ENCODE measurements around the gene NPIPB8. TPM values are rescaled to one million over a fixed set of nuclear protein-coding genes. Genes with fewer than 3 reads are reported as not detected.
A peak's percentile ranks its signal among the peaks of the same experiment; 100 is the strongest.
"Not testable (repeated sequence)": the region's sequence is repeated elsewhere in the genome, so short reads cannot be mapped to it uniquely, and the experiment has no call there.

Gene NPIPB8
- total RNA-seq, 1 donor from 2014 or later: 2.8 TPM

DNA sequence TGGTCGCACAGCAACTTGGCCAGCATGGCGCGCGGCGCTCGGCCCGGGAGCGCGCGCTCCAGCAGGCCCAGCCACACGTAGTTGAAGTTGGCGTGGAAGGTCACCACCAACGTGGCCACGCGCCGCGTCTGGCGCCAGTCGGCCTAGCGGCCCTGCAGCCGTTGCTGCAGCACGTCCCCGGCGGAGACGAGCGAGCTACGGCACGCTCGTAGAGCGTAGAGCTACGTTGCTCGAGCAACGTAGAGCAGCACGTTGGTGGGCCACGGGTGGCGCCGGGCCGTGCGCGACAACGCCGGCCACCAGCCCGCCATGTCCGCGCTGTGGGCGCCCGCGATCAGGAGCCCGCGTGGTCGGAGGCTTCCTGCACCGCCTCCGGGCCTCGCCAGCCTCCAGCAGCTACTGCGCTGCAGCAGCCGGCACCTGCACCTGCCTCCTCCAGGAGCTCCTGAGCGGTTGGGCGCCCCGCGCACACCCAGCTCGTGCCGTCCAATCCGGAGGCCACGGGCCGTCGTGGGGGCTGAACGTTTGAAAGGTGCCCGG, 14.6 kb upstream of the NPIPB8 start:
- intact Hi-C loops (cut with DNase I): no loop called here
- TF ChIP-seq, protein P1, sequence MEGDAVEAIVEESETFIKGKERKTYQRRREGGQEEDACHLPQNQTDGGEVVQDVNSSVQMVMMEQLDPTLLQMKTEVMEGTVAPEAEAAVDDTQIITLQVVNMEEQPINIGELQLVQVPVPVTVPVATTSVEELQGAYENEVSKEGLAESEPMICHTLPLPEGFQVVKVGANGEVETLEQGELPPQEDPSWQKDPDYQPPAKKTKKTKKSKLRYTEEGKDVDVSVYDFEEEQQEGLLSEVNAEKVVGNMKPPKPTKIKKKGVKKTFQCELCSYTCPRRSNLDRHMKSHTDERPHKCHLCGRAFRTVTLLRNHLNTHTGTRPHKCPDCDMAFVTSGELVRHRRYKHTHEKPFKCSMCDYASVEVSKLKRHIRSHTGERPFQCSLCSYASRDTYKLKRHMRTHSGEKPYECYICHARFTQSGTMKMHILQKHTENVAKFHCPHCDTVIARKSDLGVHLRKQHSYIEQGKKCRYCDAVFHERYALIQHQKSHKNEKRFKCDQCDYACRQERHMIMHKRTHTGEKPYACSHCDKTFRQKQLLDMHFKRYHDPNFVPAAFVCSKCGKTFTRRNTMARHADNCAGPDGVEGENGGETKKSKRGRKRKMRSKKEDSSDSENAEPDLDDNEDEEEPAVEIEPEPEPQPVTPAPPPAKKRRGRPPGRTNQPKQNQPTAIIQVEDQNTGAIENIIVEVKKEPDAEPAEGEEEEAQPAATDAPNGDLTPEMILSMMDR (IDR thresholded peaks at IDR 0.05): no peak
- peak; percentile 96 for ATAC-seq

DNA sequence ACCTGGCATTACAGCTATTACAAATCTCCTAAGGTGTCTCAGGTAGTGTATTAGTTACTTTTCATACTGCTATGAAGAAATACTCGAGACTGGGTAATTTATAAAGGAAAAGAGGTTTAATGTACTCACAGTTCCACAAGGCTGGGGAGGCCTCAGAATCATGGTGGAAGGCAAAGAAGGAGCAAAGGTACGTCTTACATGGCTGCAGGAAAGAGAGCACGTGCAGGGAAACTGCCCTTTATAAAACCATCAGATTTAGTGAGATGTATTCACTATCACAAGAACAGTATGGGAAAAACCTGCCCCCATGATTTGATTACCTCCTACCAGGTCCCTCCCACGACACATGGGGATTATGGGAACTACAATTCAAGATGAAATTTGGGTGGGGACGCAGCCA, 7.0 kb upstream of the NPIPB8 start:
- H3K9me3 ChIP-seq; H3K4me1 ChIP-seq; ATAC-seq; intact Hi-C loops (cut with DNase I); DNase-seq; H3K27me3 ChIP-seq; H3K27ac ChIP-seq; H3K4me3 ChIP-seq; H3K36me3 ChIP-seq: not testable (repeated sequence)

More for the DNA sequence above, 14.6 kb upstream of the NPIPB8 start:
- H3K27me3 ChIP-seq: no peaks in the 10 kb centered on the region
- H3K27ac ChIP-seq: peak overlapping the region; percentile 51
- peak; percentile 88 for DNase-seq
- H3K36me3 ChIP-seq: peaks cover 9% of the 10 kb centered on the region
- no peaks in the 10 kb centered on the region for H3K4me1 ChIP-seq
- H3K4me3 ChIP-seq: peak overlapping the region; percentile 60
- H3K9me3 ChIP-seq: no peaks in the 10 kb centered on the region

GRCh38 chr16:28636093-28636823, 1.6 kb upstream of the NPIPB8 start:
- H3K27ac ChIP-seq; H3K4me1 ChIP-seq; ATAC-seq; H3K27me3 ChIP-seq; intact Hi-C loops (cut with DNase I); H3K9me3 ChIP-seq; H3K36me3 ChIP-seq; H3K4me3 ChIP-seq; DNase-seq: not testable (repeated sequence)

DNA sequence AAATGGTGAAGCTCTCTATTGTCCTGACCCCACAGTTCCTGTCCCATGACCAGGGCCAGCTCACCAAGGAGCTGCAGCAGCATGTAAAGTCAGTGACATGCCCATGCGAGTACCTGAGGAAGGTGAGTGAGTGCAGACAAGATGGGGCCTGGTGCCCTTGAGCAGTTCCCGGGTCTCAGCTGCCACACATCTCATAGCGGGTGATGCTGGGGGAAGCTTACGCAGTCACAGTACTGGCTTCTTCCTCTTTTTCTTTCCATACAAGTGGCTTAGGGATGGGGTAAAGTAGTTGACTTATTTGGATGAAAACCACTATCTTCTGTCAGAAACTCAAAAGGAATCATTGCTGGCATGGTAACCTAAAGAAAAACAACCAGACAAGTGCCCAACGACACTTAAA, 494 bp downstream of the NPIPB8 start:
- H3K4me3 ChIP-seq; H3K27me3 ChIP-seq; H3K4me1 ChIP-seq; ATAC-seq; intact Hi-C loops (cut with DNase I); H3K36me3 ChIP-seq; H3K9me3 ChIP-seq; DNase-seq; H3K27ac ChIP-seq: not testable (repeated sequence)

DNA sequence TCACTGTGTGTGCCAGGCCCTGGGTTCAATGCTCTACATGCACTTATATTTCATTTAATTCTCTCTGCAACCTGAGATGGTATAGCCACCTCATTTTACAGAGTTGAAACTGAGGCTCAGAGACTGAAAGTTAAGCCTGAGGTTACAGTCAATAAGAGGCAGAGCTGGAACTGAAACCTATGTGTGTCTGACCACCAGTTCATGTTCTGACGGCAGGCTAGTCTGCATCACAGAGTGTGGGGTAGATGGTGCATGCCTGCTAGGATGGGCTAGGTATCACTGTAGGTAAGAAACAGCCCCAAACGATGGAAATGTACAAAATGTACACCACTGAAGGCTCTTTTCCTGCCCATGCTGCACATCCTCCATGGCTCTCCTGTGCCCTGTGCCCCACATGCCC, 2.1 kb downstream of the NPIPB8 start:
- H3K4me1 ChIP-seq; H3K4me3 ChIP-seq; ATAC-seq; DNase-seq; H3K27ac ChIP-seq; intact Hi-C loops (cut with DNase I); H3K36me3 ChIP-seq; H3K27me3 ChIP-seq; H3K9me3 ChIP-seq: not testable (repeated sequence)

- H3K9me3 ChIP-seq; H3K4me1 ChIP-seq; H3K27ac ChIP-seq; H3K4me3 ChIP-seq; H3K27me3 ChIP-seq; ATAC-seq; H3K36me3 ChIP-seq; intact Hi-C loops (cut with DNase I): not testable (repeated sequence)
- DNase-seq: peak; percentile 48
These were observed 28.4 kb downstream of the NPIPB8 start for GRCh38 chr16:28666264-28666663.

DNA sequence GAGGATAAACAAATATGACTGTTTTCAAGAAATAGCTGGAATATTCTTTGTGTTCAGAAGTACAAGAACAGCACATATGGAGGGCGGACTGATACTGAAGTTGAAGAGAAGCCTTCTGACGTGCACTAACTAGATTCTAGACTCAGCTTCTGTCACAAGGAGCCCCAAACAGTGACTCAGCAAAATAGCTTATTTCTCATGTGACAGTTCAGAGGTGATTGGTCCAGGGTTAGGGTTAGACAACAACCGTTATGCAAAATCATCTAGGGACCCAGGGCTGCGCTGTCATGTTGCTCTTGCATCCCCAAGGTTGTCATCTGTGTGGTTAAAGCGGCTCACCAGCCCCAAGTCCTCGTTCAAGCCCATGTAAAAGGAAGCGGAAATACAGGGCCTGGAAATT, 29.6 kb downstream of the NPIPB8 start:
- H3K36me3 ChIP-seq; H3K4me1 ChIP-seq; intact Hi-C loops (cut with DNase I); H3K4me3 ChIP-seq; DNase-seq; H3K27ac ChIP-seq; H3K9me3 ChIP-seq; H3K27me3 ChIP-seq: not testable (repeated sequence)
- peak; percentile 36 for ATAC-seq

DNA sequence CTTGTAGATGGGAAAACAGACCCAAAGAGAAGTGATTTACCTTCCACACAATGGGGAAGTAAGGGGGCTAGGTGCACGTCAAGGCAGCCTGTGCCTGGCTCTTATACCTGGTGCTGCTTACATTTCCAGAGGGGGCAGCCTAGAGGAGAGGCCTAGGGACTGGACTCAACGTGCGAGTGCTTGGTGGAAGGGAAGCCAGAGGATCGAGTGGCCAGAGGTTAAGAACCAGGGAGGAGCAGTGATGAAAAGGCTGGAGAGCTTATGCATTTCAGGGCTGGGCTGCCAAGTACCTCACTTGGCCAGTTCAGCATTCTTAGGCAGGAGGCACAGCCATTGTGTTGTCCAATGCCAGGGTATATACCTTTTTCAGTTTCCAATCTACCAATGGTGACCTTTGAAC, 30.3 kb downstream of the NPIPB8 start:
- H3K9me3 ChIP-seq; H3K27ac ChIP-seq; H3K36me3 ChIP-seq; intact Hi-C loops (cut with DNase I); H3K4me3 ChIP-seq; DNase-seq; H3K4me1 ChIP-seq; H3K27me3 ChIP-seq: not testable (repeated sequence)
- ATAC-seq: peak; percentile 70

DNA sequence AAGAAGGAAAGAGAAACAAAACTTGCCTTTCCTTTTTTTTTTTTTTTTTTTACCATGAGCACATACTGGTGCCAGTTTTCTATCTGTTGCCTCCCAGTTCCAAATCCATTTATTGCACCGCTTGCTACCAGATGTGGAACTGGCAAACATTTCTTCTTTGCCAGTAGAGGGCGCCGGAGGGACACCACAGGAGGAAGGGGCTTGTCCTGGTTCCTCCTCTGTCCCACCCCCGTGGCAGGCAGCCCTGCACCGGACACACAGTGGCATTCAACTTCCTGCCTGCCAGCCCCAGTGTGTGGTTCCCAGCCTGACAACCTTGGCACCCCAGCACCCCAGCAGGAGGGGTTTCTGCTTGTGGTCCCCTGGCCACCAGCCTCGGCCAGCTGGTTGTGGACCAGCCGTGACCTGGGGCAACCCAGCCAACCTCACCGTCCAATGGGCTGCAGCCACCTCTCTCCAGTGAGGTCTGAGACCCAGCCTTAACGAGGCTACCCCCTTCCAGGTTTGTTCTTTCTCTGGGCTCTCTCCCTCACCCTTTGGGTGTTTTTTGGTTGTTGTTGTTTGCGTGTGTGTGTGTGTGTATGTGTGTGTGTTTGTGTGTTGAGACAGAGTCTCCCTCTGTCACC, 50.6 kb downstream of the NPIPB8 start:
- H3K4me1 ChIP-seq; H3K36me3 ChIP-seq; H3K9me3 ChIP-seq; H3K27ac ChIP-seq; H3K4me3 ChIP-seq; DNase-seq; H3K27me3 ChIP-seq; intact Hi-C loops (cut with DNase I): not testable (repeated sequence)
- ATAC-seq: peak; percentile 100

- DNase-seq; H3K27me3 ChIP-seq; intact Hi-C loops (cut with DNase I); H3K9me3 ChIP-seq; H3K4me3 ChIP-seq; H3K4me1 ChIP-seq; H3K27ac ChIP-seq; H3K36me3 ChIP-seq: not testable (repeated sequence)
- peak; percentile 25 for ATAC-seq
These were observed 51.6 kb downstream of the NPIPB8 start for GRCh38 chr16:28689425-28689824.

- H3K27ac ChIP-seq; H3K4me1 ChIP-seq; H3K36me3 ChIP-seq; intact Hi-C loops (cut with DNase I); ATAC-seq; H3K27me3 ChIP-seq; H3K4me3 ChIP-seq; H3K9me3 ChIP-seq: not testable (repeated sequence)
- DNase-seq: peak; percentile 6
These were observed 53.9 kb downstream of the NPIPB8 start for GRCh38 chr16:28691722-28692121.

DNA sequence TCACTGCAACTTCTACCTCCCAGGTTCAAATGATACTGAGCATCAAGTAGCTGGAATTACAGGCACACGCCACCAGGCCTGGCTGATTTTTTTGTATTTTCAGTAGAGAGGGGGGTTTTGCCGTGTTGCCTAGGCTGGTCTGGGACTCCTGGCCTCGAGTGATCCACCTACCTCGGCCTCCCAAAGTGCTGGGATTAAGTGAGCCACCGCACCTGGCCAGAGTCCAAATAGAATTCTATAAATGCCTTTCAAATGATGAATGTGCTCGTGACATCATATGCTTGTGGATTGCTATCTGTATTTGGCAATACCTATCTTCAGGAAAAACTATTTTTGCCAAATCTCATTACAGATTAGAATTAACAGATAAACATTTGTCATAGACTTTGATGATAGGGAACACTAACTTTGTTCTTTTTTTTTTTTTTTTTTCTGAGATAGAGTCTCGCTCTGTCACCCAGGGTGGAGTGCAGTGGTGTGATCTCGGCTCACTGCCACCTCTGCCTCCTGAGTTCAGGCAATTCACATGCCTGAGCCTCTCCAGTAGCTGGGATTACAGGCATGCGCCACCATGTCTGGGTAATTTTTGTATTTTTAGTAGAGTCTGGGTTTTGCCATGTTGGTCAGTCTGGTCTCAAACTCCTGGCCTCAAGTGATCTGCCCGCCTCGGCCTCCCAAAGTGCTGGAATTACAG, 55.5 kb downstream of the NPIPB8 start:
- H3K27me3 ChIP-seq; H3K4me3 ChIP-seq; DNase-seq; H3K27ac ChIP-seq; H3K4me1 ChIP-seq; H3K9me3 ChIP-seq; H3K36me3 ChIP-seq; intact Hi-C loops (cut with DNase I): not testable (repeated sequence)
- peak; percentile 15 for ATAC-seq

DNA sequence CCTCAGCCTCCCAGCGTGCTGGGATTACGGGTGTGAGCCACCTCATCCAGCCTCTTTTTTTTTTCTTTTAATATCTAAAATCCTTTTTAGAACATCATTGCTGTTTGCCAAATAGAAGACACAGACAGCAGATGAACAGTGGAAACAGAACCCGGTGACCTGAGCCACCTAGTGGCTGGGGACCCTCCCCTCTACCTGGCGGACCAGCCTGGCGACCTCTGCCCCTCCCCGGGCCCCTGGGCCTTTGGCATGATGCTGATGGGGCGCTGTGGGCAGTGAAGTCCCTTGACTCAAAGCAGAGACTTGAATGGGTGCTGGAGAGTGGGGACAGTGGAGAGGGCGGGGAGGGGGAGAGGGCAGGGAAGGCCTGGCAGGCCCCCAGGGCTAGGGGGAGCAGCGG, 61.9 kb downstream of the NPIPB8 start:
- H3K4me3 ChIP-seq; H3K27me3 ChIP-seq; H3K27ac ChIP-seq; ATAC-seq; H3K9me3 ChIP-seq; H3K36me3 ChIP-seq; H3K4me1 ChIP-seq; DNase-seq; intact Hi-C loops (cut with DNase I): not testable (repeated sequence)
